ENCODE data around the gene ARHGEF28.

The ARHGEF28 gene

GRCh38 chr5:73691302-73692080 is 65.5 kb downstream of the ARHGEF28 start:
- no peak for DNase-seq (ENCODE audit: low spot score)

- no peak for DNase-seq (ENCODE audit: low spot score)
Observed at GRCh38 chr5:73692166-73692640, 66.2 kb downstream of the ARHGEF28 start.

DNA sequence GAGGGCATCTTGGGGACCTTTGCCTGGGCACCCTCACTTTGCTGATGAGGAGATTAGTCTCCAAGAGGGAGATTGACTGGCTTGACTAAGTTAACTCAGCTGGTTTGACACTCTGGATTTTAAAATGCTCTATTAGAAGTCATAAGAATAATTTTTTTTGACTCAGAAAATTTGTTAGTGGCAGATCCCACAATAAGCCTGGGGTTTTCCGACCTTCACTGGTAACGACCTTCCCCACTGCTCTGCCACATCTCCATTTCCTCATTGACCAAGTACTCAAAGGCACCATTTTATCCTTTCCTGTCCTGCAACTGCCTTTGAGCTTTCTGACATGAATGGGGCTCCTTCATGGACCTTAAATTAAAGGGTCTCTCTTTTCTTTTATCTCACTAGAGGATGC is 67.0 kb downstream of the ARHGEF28 start:
- DNase-seq (ENCODE audit: low spot score): no peak

GRCh38 chr5:73693573-73694061 is 67.6 kb downstream of the ARHGEF28 start:
- no peak for DNase-seq (ENCODE audit: low spot score)

DNA sequence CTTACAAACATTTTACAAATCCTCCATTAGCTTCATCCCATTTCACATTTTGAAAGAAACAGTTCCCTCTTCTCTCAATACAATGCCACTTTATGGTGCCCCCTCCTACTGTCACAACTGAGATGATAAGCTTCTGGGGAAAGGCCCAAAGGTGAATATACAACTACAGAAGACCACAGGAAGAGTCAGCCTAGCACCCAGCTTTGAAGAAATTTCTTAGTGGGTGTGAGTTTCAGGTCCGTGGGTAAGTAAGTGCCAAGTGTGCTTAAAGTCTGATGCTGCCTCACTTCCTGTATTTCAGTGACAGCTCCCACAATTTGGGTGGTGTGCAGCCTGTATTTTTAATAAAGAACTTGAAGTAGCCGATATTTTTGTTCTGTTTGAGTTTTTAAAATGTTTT is 68.1 kb downstream of the ARHGEF28 start:
- no peak for DNase-seq (ENCODE audit: low spot score)

DNA sequence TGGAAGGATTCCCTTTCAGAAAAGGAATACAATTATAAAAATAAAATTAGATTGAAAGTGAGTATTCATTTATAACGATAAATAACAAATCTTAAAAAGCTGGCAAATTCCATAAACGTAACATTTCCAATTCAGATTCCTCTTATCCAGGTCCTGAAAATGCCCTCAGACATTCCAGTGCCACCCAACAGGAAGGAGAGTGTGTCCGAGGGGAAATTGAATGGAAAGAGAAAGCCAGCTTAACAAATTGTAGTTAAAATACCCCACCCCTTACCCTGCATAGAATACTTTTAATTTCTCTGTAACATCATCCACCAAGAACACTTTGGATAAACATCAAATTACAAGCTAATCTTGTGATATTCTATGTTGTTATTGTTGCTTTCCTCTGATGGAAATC is 72.0 kb downstream of the ARHGEF28 start:
- no peak for DNase-seq (ENCODE audit: low spot score)

DNA sequence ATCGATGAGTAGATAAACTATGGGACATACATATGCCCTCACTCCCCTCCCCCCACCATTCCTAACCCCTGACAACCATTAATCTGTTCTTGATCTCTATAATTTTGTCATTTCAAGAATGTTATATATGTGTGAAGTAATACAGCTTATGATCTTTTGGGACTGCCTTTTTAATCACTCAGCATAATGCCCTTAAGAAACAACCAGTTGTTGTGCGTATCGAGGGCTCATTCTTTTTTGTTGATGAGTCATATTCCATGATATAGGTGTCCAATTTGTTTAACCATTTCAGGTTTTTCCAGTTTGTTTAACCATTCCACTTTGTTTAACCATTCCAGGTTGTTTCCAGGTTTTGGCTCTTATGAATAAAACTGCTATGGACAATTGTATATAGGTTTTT is 75.6 kb downstream of the ARHGEF28 start:
- no peak for DNase-seq (ENCODE audit: low spot score)

DNA sequence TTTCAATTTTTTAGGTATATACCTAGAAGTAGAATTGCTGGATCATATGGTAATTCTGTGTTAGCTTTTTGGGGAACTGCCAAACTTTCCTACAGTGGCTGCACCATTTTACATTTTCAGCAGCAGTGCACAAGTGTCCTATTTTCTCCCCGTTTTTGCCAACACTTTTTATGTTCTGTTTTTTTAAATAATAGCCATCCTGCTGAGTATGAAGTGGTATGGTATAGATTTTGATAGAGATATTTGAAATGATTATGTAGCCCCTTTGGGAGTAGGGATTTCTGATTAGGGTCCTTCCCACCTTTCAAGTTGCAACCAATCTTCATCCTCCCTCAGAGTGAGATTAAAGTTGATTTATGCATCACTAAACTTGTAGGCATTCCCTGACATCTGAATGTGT is 76.5 kb downstream of the ARHGEF28 start:
- no peak for DNase-seq (ENCODE audit: low spot score)

DNA sequence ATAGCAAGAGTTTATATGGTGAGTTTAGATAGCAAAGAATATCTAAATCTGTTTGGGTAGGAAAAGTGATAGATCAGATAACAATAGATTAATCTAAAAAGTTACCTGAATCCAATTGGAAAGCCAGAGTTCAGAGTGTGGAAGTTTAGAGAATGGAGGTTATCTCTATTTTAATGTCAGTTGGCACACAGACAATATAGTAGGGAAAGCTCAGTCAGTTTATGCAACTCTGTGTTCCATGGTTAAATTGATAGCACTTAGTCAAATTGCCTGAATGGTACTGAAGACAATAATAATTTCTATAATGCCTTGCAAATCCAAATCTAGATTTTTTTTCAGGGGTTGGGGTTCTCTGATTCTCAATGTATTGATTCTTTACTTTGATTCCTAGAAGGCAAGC is 77.0 kb downstream of the ARHGEF28 start:
- DNase-seq (ENCODE audit: low spot score): no peak

GRCh38 chr5:73705364-73705763 is 79.4 kb downstream of the ARHGEF28 start:
- no peak for DNase-seq (ENCODE audit: low spot score)

DNA sequence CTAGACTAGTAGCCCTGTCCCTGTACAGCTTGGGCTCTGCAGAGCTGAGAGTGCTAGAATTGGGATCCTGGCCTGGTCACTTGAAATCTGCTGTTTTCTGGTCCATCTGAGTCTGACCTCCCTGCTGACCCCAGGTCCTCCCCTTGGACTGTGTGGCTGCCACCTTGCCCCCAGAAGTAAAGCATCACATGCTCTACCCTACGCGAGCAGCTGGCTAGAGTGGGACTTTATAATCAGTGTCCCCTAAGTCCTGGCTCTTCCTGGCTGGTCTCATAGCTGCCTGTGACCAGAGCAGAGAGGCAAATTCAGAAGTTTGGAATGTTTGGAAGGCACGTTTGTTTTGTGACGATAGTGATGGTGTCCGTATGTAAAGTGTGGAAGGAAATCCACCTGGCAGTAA is 81.0 kb downstream of the ARHGEF28 start:
- DNase-seq (ENCODE audit: low spot score): no peak

DNA sequence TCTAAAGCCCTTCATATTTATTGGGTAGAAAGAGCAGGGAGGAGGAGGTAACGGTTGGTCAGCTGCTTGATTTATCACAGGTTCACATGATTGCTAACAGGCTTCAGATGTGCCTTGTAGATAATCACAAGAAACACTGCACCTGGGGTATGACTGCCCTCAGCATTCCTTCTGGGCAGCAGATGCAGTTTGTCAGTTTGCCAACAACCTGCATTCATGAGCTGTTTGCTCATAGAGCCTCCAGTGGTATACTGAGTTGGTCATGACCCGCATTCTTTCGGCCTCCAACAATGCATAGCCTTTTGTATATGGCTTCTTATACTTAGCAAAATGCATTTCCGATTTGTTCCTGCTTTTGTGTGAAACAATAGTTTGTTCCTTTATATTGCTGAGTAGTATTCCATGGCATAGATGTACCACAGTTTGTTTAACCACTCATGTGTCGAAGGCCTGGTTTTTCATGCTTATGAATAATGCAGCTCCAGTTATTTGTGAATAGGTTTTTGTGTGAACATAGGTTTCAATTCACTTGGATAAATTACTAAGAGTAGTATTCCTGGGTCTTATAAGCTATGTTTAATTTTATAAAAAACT is 83.6 kb downstream of the ARHGEF28 start:
- no peak for DNase-seq (ENCODE audit: low spot score)

- DNase-seq (ENCODE audit: low spot score): no peak
Observed at GRCh38 chr5:73716284-73716808, 90.3 kb downstream of the ARHGEF28 start.

GRCh38 chr5:73718762-73719161 is 92.8 kb downstream of the ARHGEF28 start:
- no peak for DNase-seq (ENCODE audit: low spot score)

- DNase-seq (ENCODE audit: low spot score): no peak
Observed at GRCh38 chr5:73719632-73720031, 93.6 kb downstream of the ARHGEF28 start.

DNA sequence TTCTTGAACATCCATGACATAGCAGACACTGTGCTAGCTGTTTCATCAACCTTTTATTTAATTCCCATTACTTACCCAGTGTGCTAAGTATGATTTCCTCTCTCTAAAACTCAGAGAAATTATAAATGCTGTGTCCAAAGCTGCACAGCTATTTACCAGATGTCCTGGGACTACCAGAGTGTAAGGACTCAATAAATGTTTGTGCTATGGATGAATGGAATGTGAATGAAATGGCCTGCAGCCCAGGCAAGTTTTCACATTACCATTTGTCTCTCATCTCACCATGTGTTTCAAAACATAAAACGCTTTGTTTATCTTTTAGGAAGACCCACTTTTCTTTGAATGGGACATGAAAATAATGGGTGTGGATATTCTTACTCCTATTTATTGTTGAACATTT is 96.2 kb downstream of the ARHGEF28 start:
- DNase-seq (ENCODE audit: low spot score): no peak

DNA sequence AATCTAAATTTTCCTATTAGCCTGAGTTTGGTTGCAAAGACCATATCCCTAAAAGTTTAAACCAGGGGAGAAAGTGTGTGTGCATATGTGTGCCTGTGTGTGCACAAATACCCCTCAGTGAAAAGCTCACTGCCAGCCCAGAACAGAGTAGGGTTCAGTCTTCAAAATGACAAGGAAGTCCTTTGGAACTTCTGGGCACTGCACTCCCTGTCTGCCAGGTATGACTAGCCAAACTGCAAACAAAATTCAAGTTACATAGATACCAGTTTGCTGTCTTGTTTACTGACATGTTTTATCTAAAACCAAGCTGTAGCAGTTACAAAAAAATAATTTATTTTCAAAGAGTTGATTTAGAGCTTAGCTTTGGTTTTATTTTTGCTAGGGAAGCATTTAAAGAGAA is 100.1 kb downstream of the ARHGEF28 start:
- no peak for DNase-seq (ENCODE audit: low spot score)

DNA sequence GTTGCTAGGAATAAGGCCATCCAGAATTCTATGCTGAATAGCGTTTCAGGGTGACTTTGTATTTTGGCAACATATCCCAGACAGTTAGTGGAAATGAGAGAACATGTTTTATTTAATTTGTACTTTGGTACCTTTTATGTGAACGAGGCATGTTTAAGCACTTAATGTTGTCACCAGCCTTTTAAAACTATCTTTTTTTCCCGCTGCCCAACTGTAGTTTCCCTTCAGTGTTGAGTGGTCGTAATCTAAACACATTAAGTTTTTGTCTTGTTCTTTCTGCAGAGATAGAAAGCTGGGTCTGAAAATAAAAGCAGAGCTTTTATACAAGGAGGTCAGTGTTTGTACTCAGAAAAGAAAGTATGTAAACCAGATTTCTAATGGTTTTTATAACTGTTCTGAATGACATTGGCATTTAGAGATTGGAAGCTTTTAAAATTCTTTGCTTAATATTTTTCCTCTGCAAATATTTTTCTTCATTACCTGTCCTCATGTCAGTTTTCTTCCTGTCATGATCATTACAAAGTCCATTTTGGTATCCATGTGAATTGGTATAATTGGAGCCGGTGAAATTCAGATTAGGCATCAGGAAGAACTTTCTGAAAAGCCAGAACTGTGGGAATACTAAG is 100.7 kb downstream of the ARHGEF28 start:
- no peak for DNase-seq (ENCODE audit: low spot score)

DNA sequence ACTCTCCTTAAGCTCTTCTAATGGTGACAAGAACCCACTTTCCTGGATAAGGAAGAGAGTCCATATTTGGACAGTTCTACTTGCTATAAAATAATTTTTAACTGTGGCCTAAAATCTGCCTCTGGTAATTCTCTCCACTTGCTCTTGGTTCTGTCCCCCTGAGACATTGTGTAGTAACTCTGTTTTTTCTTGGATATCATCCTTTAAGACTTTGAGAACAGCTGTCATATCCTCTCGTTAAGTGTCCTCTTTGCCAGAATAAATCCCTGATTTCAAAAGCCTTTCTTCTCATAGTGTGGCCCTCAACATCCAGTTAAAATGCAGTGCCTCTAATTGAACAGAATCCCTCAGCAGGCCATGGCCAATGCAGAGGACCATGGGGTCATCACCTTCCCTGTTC is 101.5 kb downstream of the ARHGEF28 start:
- DNase-seq (ENCODE audit: low spot score): no peak

GRCh38 chr5:73728493-73729273 is 102.7 kb downstream of the ARHGEF28 start:
- no peak for DNase-seq (ENCODE audit: low spot score)

GRCh38 chr5:73729329-73729728 is 103.3 kb downstream of the ARHGEF28 start:
- no peak for DNase-seq (ENCODE audit: low spot score)

DNA sequence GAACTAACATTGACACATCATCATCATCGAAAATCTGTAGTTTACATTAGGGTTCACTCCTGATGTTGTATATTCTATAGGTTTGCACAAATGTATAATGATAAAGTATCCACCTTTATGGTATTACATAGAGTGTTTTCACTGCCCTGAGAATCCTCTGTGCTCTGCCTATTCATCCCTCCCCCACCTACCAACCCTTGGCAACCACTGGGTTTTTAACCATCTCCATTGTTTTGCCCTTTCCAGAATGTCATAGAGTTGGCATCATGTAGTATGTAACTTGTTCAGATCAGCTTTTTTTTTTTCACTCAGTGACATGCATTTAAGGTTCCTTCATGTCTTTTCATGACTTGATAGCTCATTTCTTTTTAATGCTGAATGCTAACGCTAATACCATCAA is 106.0 kb downstream of the ARHGEF28 start:
- no peak for DNase-seq (ENCODE audit: low spot score)

Data from SK-N-DZ (cell line).